ENCODE data around the gene PTPRM.

PTPRM gene

DNA sequence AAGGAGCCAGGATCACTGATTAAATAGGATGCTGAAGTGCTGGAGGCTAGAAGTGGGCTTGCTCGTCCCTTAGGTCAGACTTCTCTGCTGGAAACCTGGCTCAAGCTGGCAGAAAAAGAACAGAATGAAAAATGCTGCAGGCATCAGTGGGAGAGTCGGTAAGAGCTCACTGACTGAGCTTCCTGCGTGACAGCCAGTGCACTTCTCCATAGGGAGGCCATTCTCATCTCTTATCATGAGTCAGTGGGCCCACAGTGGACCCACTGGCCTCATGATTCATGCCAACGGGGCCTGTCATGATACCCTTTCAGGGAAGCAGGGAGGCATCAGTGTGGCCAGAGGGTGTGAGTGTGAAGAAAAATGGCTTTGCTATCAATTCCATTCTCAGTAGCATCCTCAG is 498.2 kb downstream of the PTPRM start:
- no peak for FAIRE-seq

DNA sequence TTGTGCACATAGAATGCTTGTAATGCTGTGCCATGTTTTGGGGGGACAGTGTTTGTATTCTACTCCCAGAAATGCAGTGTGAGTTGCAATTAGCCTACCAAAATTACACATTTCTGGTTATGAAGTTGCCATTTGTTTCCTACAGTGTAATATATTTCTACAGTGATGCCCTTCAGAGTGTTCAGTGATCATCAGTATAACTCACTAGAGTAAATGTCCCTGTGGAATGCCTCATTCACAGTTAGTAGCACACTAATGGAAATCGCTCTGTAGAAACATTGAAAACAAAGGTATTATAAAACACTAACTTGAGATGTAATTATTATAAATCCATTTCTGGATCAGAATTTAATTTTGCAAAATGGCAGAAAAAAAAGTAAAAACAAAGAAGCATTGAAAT is 498.7 kb downstream of the PTPRM start:
- FAIRE-seq, result no peak

DNA sequence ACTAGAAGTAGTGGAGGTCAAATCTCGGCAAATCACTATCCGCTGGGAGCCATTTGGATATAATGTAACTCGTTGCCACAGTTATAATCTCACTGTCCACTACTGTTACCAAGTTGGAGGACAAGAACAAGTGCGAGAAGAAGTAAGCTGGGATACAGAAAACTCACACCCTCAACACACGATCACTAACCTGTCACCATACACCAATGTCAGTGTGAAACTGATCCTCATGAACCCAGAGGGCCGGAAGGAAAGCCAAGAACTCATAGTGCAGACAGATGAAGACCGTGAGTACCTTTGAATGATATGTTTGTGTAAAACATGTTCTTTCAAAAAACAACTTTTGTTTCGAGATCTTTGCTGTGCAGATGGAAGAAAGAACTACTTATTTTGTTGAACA is 502.6 kb downstream of the PTPRM start:
- no peak for FAIRE-seq

- no peak for FAIRE-seq
Observed at GRCh38 chr18:8073167-8073566, 506.1 kb downstream of the PTPRM start.

DNA sequence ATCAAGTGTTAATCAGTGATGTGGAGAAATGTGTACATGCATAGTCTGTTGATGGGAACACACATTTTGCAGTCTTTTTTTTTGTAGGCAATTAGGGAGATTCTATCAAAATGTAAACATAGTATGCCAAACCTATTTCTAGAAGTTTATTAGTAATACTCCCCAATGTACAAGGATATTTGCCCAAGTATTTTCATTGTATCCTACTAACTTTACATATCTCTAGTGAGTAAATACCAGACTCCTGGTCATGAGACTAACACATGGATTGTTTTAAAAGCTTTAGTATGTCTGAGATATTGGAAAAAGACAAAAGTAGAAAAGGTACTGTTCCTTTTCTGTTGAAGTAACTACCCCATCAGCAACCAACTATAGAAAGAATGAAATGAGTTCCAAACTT is 513.0 kb downstream of the PTPRM start:
- no peak for FAIRE-seq

- no peak for FAIRE-seq
Observed at GRCh38 chr18:8081267-8081666, 514.2 kb downstream of the PTPRM start.

GRCh38 chr18:8081872-8082553 is 514.9 kb downstream of the PTPRM start:
- FAIRE-seq, result no peak

- no peak for FAIRE-seq
Observed at GRCh38 chr18:8084160-8084559, 517.0 kb downstream of the PTPRM start.

- FAIRE-seq, result no peak
Observed at GRCh38 chr18:8088626-8089025, 521.5 kb downstream of the PTPRM start.

GRCh38 chr18:8091035-8091434 is 523.9 kb downstream of the PTPRM start:
- FAIRE-seq, result no peak

DNA sequence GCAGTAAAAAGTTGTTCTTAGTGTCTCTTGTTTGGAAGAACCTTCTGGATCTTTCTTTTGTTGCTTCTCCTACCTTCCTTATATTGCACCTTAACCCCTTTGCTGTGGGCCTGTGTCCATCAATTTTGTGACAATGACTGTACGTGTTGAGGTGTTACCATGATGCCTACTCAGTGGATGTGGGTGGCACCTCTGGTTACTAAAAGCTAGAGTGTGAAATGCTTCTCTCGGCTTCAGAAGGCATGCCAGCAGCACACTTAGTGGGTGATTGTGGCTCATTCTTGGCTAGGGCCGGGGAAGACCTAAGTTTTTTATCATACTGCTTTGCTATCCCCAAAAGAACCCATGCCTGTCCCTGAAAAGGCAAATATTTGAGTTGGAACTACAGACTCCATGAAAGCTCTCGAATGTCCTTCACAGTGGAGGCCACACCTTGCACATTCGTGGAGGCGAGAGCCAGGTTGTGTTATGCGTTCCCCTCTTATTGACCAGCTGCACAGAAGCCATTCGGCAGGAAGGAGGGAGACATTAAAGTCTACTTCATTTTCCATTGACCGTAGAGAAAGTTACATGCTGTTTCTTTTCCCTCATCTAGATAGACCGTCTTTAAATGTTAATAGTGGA is 528.9 kb downstream of the PTPRM start:
- FAIRE-seq, result no peak

DNA sequence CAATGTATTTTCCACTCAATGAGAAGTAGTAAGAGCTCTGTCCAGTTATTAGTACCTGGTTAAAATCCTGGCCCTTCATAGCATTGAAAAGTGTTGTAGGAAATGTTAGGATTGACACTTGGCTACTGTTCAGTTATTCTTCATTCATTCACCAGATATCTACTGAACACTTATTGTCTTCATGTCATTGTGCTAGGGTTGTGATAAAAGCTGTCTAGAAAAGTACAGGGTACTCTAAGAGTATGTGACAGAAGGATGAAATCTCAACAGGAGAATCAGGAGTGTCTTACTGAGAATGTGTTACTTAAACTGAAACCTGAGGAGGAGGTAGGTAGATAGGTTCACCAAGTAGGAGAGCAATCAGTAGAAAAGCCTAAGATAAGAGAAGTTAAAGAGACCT is 530.3 kb downstream of the PTPRM start:
- FAIRE-seq, result no peak

DNA sequence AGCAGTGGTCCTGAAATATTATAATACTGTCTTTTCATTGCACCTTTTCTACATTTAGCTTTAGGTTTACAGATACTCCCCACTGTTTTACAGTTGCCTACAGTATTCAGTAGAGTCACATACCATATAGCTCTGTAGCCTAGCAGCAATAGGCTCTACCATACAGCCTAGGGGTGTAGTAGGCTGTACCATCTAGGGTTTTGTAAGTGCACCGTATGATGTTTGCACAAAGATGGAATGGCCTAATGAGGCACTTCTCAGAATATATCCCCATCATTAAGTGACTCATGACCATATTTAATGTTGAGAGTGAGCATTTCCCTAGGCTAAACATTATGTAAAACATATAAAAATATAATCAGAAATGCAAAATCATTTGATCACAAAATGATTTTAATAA is 530.8 kb downstream of the PTPRM start:
- no peak for FAIRE-seq

GRCh38 chr18:8106603-8107002 is 539.5 kb downstream of the PTPRM start:
- no peak for FAIRE-seq

GRCh38 chr18:8107426-8107825 is 540.3 kb downstream of the PTPRM start:
- no peak for FAIRE-seq

GRCh38 chr18:8114480-8114879 is 547.4 kb downstream of the PTPRM start:
- FAIRE-seq, result no peak

GRCh38 chr18:8116341-8117005 is 549.4 kb downstream of the PTPRM start:
- no peak for FAIRE-seq

GRCh38 chr18:8117006-8117371 is 549.9 kb downstream of the PTPRM start:
- no peak for FAIRE-seq

DNA sequence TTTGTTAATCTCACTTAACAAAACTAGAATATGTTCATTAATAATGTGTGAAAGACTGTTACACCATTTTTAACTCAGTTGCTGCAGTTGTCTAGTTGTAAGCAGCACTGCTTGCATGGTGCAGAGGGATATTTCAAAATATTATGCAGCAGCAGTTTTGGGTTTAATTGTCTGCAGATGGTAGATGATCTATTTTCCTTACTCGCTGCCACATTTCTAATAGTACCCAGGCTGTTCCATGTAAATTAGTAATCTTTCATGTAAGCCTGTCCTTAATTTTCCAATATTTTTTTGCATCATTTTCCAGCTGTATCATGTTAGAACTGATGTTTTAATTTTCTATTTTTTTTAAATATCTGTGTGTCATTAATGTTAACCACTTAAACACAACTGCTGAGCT is 554.0 kb downstream of the PTPRM start:
- FAIRE-seq, result no peak

- FAIRE-seq, result no peak
Observed at GRCh38 chr18:8121942-8122480, 554.9 kb downstream of the PTPRM start.

DNA sequence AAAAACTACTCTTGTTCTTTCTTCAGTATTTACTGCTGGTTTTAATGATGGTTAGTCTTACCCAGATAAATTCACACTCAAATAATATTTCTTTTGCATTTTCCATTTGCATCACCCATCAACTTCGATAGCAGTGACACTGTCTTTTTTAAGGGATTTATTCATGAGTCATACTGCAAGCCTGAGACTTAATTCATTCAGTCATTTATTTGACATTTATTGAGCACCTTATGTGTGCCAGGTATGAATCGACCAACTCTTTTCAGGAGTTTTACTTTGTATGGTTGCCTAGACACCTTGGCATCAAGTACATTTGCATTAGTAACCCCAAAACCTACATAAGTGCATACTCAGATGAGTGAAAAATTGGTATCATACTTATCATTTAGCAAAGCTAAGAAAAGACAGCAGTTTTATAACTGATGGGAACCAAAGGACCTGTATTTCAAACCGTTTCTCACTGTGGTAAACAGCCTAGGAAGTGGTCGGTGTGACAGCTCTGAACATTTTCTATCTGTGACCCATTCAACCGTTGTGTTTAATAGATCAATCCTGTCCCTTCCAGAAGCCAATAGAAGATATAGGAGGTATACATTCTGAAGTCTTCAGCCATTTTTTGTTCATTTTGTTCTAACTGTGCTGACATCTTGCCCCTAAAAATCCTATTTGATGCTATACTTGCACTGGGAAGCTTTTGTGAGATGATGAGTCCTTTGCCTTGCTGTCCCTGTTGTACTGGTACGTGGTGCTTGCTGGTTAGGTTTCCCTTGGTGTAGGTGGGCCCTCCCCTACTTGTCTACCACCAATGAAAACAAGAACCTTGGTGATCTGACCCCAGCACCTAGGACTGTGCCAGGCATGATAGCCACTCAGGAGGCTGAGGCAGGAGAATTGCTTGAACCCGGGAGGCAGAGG is 557.4 kb downstream of the PTPRM start:
- FAIRE-seq, result no peak

GRCh38 chr18:8130096-8130495 is 563.0 kb downstream of the PTPRM start:
- FAIRE-seq, result no peak

GRCh38 chr18:8133032-8133431 is 565.9 kb downstream of the PTPRM start:
- no peak for FAIRE-seq
